ENCODE data around the gene FCHO2.
"Not testable (repeated sequence)": the region's sequence is repeated elsewhere in the genome, so short reads cannot be mapped to it uniquely, and the experiment has no call there.

FCHO2 gene

DNA sequence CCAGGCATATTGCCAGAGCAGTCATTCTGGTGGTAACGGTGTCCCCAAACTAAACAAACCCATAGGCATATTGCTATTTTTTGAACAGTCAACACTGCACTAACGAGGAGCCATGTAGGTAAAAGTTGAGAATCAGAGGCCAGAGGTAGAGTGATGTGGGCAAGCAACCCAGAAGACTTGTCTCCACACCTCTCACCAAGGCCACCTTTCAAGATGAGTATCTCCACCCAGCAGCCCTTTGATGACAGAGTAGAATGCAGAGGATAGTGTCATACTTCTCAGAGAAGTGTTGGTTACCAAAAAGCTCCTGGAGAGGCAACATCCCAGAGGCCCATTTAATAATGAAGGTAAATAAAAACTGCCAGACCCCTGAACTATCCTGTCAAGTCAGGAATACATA lies 63.9 kb downstream of the FCHO2 start:
- no peak overlapping the region for H3K9ac ChIP-seq (ENCODE audit: insufficient read length)
- H3K4me3 ChIP-seq = no peak overlapping the region
- no peak for DNase-seq (ENCODE audit: low read depth, low spot score)
- no peaks in the 10 kb centered on the region for H3K36me3 ChIP-seq (ENCODE audit: insufficient read depth, low read length)
- H3K27ac ChIP-seq = no peak overlapping the region
- TF ChIP-seq FOXP2 (optimal IDR thresholded peaks at IDR 0.05; ENCODE audit: control extremely low read depth, extremely low read length, insufficient read depth) (no peak), EZH2 (IDR thresholded peaks at IDR 0.05) (no peak), POLR2AphosphoS5 (IDR thresholded peaks at IDR 0.05; ENCODE audit: borderline replicate concordance, low read depth, low read length) (no peak)
- H3K9me3 ChIP-seq (ENCODE audit: low read depth, low read length) = no peaks in the 10 kb centered on the region

DNA sequence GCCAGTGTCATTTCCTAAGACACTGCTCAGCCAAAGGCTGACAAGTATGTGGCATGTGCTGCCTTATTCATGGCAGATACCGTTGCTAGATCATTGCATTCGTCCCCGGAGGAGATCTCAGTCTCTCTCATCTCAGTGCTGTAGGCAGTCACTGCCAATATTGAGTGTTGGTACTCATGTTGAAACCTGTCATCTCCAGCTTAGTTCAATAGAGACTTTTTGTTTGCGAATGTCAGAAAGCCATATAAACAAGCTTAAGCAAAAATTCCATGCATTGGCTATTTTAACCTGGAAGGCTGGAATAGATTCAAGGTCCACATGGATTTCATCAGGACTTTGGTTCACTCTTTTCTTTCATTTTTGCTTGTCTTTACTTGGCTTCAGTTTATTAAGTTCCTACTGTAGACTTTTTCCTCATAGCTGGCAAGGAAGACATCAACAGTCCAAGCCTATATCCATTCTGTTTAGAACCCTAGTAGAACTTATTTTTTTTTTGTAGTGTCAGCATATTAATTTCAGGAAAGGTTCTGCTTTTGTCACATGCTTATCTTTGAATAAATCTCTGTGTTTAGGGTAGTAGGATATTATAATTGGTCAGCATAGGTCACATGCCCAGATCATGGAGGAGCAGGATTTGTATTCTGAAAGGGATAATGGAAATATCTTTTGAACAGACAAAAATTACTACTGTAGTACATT lies 66.8 kb downstream of the FCHO2 start:
- H3K4me3 ChIP-seq = no peak overlapping the region
- no peak for DNase-seq (ENCODE audit: low read depth, low spot score)
- no peaks in the 10 kb centered on the region for H3K9me3 ChIP-seq (ENCODE audit: low read depth, low read length)
- no peak for TF ChIP-seq POLR2AphosphoS5 (IDR thresholded peaks at IDR 0.05; ENCODE audit: borderline replicate concordance, low read depth, low read length)
- no peak for TF ChIP-seq FOXP2 (optimal IDR thresholded peaks at IDR 0.05; ENCODE audit: control extremely low read depth, extremely low read length, insufficient read depth)
- no peak for TF ChIP-seq EZH2 (IDR thresholded peaks at IDR 0.05)
- no peak overlapping the region for H3K9ac ChIP-seq (ENCODE audit: insufficient read length)
- no peaks in the 10 kb centered on the region for H3K36me3 ChIP-seq (ENCODE audit: insufficient read depth, low read length)
- H3K27ac ChIP-seq = no peak overlapping the region

DNA sequence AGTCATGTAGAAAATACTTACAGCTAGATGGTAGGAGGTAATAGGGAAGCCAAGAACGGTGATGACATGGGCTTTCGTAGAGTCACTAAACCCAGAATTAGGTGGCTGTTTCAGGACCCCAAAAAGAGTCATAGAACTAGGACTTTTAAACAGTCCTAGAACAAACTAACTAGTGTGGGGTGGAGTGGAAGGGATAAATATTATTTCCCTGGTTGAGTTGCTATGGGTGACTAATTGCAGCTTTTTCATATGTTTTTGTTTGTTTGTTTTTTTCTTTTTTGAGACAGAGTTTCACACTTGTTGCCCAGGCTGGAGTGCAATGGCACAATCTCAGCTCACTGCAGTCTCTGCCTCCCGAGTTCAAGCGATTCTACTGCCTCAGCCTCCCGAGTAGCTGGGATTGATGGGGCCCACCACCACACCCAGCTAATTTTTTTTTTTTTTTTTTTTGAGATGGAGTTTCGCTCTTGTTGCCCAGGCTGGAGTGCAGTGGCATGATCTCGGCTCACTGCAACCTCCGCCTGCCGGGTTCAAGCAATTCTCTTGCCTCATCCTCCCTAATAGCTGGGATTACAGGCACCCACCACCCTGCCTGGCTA lies 69.2 kb downstream of the FCHO2 start:
- not testable (repeated sequence) for H3K36me3 ChIP-seq (ENCODE audit: insufficient read depth, low read length); DNase-seq (ENCODE audit: low read depth, low spot score); H3K4me3 ChIP-seq; H3K9me3 ChIP-seq (ENCODE audit: low read depth, low read length); H3K27ac ChIP-seq; H3K9ac ChIP-seq (ENCODE audit: insufficient read length)

DNA sequence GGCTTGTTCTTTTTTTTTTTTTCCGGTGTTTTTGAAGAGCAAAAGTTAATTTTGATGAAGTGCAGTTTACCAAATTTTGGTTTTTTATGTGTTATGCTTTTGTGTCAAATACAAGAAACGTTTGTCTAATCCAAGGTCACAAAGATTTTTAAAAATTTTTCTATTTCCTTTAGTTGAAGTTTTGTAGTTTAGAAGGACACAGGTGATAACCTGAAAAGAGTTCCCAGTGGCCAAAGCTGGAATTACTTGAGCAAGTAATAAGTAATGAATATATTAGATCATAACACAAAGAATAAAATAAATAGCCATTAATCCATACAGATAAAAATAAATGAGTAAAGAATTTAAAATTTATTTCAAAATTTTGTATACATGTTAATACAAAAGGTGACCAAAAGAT lies 71.5 kb downstream of the FCHO2 start:
- H3K9me3 ChIP-seq (ENCODE audit: low read depth, low read length) = no peaks in the 10 kb centered on the region

DNA sequence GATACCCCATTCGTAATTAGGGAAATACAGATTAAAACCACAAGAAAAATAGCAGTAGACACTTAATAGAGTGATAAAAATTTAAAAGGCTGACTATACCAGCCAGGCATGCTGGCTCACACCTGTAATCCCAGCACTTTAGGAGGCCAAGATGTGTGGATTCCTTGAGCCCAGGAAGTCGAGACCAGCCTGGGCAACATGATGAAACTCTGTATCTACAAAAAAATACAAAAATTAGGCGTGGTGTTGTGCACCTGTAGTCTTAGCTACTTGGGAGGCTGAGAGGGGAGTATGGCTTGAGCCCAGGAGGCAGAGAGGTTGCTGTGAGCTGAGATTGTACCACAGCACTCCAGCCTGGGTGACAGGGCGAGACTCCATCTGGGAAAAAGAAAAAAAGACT lies 72.0 kb downstream of the FCHO2 start:
- Histone ChIP-seq H3K9ac (ENCODE audit: insufficient read length) (no peak overlapping the region), H3K27ac (no peak overlapping the region), H3K9me3 (ENCODE audit: low read depth, low read length) (no peaks in the 10 kb centered on the region), H3K4me3 (no peak overlapping the region), H3K36me3 (ENCODE audit: insufficient read depth, low read length) (no peaks in the 10 kb centered on the region)
- no peak for DNase-seq (ENCODE audit: low read depth, low spot score)
- TF ChIP-seq POLR2AphosphoS5 (IDR thresholded peaks at IDR 0.05; ENCODE audit: borderline replicate concordance, low read depth, low read length) = no peak
- no peak for TF ChIP-seq FOXP2 (optimal IDR thresholded peaks at IDR 0.05; ENCODE audit: control extremely low read depth, extremely low read length, insufficient read depth)
- no peak for TF ChIP-seq EZH2 (IDR thresholded peaks at IDR 0.05)

More for the DNA sequence above, 71.5 kb downstream of the FCHO2 start:
- no peak for DNase-seq (ENCODE audit: low read depth, low spot score)
- TF ChIP-seq EZH2 (IDR thresholded peaks at IDR 0.05) = no peak
- TF ChIP-seq FOXP2 (optimal IDR thresholded peaks at IDR 0.05; ENCODE audit: control extremely low read depth, extremely low read length, insufficient read depth) = no peak
- TF ChIP-seq POLR2AphosphoS5 (IDR thresholded peaks at IDR 0.05; ENCODE audit: borderline replicate concordance, low read depth, low read length) = no peak
- Histone ChIP-seq H3K27ac (no peak overlapping the region), H3K9ac (ENCODE audit: insufficient read length) (no peak overlapping the region), H3K4me3 (no peak overlapping the region), H3K36me3 (ENCODE audit: insufficient read depth, low read length) (no peaks in the 10 kb centered on the region)

DNA sequence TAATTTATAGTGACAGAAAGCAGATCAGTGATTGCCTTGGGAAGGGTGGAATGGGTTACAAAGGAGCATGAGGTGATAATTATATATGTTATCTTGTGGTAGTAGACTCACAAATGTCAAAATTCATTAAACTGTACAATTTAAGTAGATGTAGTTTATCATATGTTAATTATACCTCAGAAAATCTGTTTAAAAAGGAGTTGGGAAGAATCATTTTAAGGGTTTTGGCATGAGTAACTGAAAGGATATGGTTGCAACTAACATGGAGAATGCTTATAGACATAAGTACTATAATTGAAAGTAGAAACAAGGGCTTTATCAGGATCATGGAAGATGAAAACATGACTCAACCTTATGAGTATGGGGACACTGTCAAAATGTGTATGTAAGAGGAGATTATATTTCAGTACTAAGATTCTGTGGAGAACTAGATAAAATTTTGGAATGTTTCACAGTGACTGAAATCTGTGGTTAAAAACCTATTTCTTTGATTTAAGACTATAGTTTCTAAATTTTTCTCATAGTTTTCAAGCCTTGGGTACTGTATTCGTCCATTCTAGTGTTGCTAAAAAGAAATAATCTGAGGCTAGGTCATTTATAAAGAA lies 73.3 kb downstream of the FCHO2 start:
- Histone ChIP-seq H3K27ac (no peak overlapping the region), H3K4me3 (no peak overlapping the region), H3K36me3 (ENCODE audit: insufficient read depth, low read length) (no peaks in the 10 kb centered on the region), H3K9me3 (ENCODE audit: low read depth, low read length) (no peaks in the 10 kb centered on the region), H3K9ac (ENCODE audit: insufficient read length) (no peak overlapping the region)
- TF ChIP-seq POLR2AphosphoS5 (IDR thresholded peaks at IDR 0.05; ENCODE audit: borderline replicate concordance, low read depth, low read length) = no peak
- DNase-seq (ENCODE audit: low read depth, low spot score) = no peak

DNA sequence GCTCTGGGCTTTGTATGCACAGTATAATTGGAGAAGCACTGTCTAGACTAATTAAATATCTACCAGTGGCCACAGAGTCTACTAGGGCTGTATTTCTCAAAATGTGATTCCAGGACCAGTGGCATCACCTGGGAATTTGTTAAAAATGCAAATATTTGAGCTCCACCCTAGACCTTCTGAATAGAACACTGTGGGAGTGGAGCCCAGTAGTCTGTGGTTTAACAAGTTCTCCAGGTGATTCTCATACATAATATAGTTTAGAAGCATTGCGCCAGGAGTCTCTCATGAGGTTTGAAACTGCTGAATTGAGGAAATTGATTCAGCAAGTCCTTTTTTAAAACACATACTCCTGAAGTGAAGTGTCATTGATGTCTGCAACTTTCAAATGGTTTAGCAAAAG lies 74.7 kb downstream of the FCHO2 start:
- H3K27ac ChIP-seq = no peak overlapping the region
- H3K9me3 ChIP-seq (ENCODE audit: low read depth, low read length) = no peaks in the 10 kb centered on the region
- TF ChIP-seq FOXP2 (optimal IDR thresholded peaks at IDR 0.05; ENCODE audit: control extremely low read depth, extremely low read length, insufficient read depth) (no peak), EZH2 (IDR thresholded peaks at IDR 0.05) (no peak), POLR2AphosphoS5 (IDR thresholded peaks at IDR 0.05; ENCODE audit: borderline replicate concordance, low read depth, low read length) (no peak)
- no peak overlapping the region for H3K9ac ChIP-seq (ENCODE audit: insufficient read length)
- no peak overlapping the region for H3K4me3 ChIP-seq
- no peaks in the 10 kb centered on the region for H3K36me3 ChIP-seq (ENCODE audit: insufficient read depth, low read length)
- DNase-seq (ENCODE audit: low read depth, low spot score) = no peak

DNA sequence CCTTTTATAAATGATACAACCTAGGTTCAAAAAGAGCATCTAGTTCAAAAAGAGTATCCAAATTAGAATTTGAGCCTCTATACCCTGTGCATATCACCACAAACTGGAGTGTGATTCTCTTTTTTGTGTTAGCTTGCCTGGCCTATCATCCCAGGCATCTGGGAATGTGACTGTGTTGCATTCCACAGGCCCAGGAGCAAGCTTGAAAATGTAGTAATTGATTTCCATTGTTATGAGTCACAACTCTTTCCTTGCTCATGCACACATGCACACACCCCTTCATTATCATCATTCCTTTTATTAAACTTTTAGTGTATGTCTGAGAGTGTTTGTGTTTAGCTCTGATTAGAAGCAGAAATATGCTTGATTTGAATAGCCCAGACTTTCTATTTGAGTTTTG lies 75.2 kb downstream of the FCHO2 start:
- Histone ChIP-seq H3K9ac (ENCODE audit: insufficient read length) (no peak overlapping the region), H3K9me3 (ENCODE audit: low read depth, low read length) (no peaks in the 10 kb centered on the region), H3K36me3 (ENCODE audit: insufficient read depth, low read length) (no peaks in the 10 kb centered on the region), H3K27ac (no peak overlapping the region), H3K4me3 (no peak overlapping the region)
- DNase-seq (ENCODE audit: low read depth, low spot score) = no peak
- TF ChIP-seq FOXP2 (optimal IDR thresholded peaks at IDR 0.05; ENCODE audit: control extremely low read depth, extremely low read length, insufficient read depth) = no peak
- no peak for TF ChIP-seq POLR2AphosphoS5 (IDR thresholded peaks at IDR 0.05; ENCODE audit: borderline replicate concordance, low read depth, low read length)
- no peak for TF ChIP-seq EZH2 (IDR thresholded peaks at IDR 0.05)

DNA sequence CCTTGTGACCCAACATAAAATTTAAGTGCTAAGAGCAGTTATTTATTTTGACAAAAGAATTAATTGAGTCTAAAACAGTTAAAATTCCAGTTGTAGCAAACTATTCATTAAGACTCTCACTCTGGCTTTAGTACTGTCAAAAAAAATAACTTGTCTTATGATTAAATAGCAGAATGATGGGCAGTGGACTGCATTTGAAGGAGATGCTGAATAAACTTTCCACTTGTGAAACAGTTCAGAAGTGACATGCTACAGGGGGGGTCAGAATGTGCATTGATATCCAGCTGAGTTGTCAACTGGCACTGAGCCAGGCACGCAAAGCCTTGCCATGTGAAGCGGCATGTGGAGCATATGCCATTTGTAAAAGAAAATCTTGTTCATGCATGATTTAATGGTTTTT lies 76.0 kb downstream of the FCHO2 start:
- Histone ChIP-seq H3K9ac (ENCODE audit: insufficient read length) (no peak overlapping the region), H3K27ac (no peak overlapping the region), H3K9me3 (ENCODE audit: low read depth, low read length) (no peaks in the 10 kb centered on the region), H3K4me3 (no peak overlapping the region), H3K36me3 (ENCODE audit: insufficient read depth, low read length) (no peaks in the 10 kb centered on the region)
- peak; percentile 34 for DNase-seq (ENCODE audit: low read depth, low spot score)
- peak; percentile 69 for TF ChIP-seq FOXP2 (optimal IDR thresholded peaks at IDR 0.05; ENCODE audit: control extremely low read depth, extremely low read length, insufficient read depth)
- no peak for TF ChIP-seq POLR2AphosphoS5 (IDR thresholded peaks at IDR 0.05; ENCODE audit: borderline replicate concordance, low read depth, low read length)
